Astrocyte of the spinal cord (primary cell): ENCODE results near the gene SSH2.
A peak's percentile ranks its signal among the peaks of the same experiment; 100 is the strongest.
"Not testable (repeated sequence)": the region's sequence is repeated elsewhere in the genome, so short reads cannot be mapped to it uniquely, and the experiment has no call there.

Experiments used
- DNase-seq: peaks from one replicate; pipeline ENCODE4 v3.0.0; 2011; ENCODE audit warnings: low read depth, low spot score
- H3K4me3 ChIP-seq: 2 replicates; pipeline ENCODE4 v1.5.1; 2011; ENCODE audit warnings: low read depth, mild to moderate bottlenecking, low read length, moderate library complexity
- CTCF ChIP-seq: IDR thresholded peaks from 2 replicates; pipeline ENCODE4 v1.5.1; 2012; ENCODE audit warnings: low read depth, mild to moderate bottlenecking, low read length, inconsistent platforms
- in situ Hi-C: cut with HindIII; loops from 2 replicates; pipeline ENCODE4 v1.10.0; 2017; ENCODE audit warnings: low sequenced_read_pairs

SSH2 gene

DNA sequence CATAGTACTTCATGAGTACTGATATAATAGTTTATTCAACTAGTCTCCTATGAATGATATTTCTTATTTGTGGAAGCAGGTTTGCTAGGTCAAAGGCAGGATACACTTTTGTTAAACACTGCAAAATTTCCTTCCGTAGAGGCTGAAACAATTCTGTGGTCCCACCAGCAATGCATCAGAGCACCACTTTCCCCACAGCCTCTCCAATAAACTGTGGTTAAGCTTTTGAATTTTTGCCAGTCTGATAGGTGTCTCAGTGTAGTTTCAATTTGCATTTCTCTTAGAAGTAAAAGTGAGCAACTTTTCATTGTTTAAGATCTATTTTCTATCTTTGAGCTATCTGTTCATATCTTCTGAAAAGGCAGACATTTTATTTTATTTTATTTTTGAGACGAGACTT, 270.9 kb downstream of the SSH2 start:
- peak; percentile 46 for DNase-seq
- in situ Hi-C loops: no loop called here
- no peak overlapping the region for H3K4me3 ChIP-seq
- TF ChIP-seq CTCF: no peak

GRCh38 chr17:29655323-29655722, 274.7 kb downstream of the SSH2 start:
- TF ChIP-seq CTCF: no peak
- no peak overlapping the region for H3K4me3 ChIP-seq
- DNase-seq: no peak
- in situ Hi-C loops: no loop called here

GRCh38 chr17:29653995-29654714, 275.9 kb downstream of the SSH2 start:
- in situ Hi-C loops: no loop called here
- H3K4me3 ChIP-seq: no peak overlapping the region
- TF ChIP-seq CTCF: no peak
- DNase-seq: no peak

DNA sequence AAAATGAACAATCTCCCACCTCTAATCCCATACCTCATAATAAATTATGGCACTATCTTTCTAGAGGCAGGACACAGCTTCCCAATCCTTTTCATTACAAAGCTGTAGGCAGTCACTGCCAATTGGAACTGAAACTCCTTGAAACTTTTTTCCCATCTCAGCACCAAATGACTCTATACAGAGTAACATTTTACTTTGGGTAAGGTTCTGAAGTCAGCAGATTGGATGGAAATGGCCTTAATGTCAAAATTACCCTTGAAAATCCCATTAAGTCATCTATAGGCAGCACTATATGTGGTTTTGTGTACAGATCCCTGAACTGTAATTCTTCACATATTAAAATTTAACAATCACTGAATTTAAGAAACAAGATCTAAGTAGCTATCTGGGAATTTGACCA, 277.1 kb downstream of the SSH2 start:
- no peak for TF ChIP-seq CTCF
- no peak for DNase-seq
- no peak overlapping the region for H3K4me3 ChIP-seq
- in situ Hi-C loops: no loop called here

- in situ Hi-C loops, DNase-seq, H3K4me3 ChIP-seq: not testable (repeated sequence)
Observed at GRCh38 chr17:29651913-29652312, 278.1 kb downstream of the SSH2 start.

DNA sequence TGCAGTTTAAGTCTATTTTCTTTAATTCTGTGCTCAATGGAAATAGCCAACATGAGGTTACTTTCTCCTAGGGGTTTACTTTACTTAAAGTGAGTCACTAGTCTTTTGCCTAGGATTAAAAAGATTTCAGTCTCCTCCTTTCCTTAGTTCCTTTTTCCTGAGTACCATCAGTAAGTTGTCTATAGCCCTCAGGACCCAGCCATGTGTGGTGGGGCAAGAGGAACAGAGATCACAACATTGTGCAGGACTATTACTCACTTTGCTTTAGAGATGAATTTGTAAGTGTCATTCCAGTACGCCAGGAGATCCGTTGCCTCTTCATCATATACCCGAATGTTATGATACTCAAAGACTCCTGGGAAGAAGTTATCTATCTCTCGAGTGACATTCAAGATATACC, 279.6 kb downstream of the SSH2 start:
- DNase-seq: no peak
- H3K4me3 ChIP-seq: no peak overlapping the region
- in situ Hi-C loops: no loop called here
- TF ChIP-seq CTCF: no peak

DNA sequence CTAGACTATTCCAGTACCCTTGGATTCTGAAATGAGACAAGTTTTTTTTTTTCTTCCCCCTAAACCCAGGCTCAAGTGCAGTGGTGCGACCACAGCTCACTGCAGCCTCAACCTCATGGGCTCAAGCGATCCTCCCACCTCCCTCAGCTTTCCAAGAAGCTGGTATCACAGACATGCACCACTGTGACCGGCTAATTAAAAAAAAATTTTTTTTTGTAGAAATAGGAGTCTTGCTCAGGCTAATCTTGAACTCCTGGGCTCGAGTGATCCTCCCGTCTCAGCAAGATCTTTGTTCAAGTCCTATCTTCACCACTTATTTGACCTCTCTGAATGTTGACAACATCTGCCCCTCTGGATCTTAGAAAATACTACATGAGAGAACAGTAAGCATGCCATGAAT, 280.7 kb downstream of the SSH2 start:
- in situ Hi-C loops: no loop called here
- no peak overlapping the region for H3K4me3 ChIP-seq
- DNase-seq: no peak
- no peak for TF ChIP-seq CTCF
